HG03196 (cell line): ENCODE data around the gene NEMP1.
"Not testable (repeated sequence)": the region's sequence is repeated elsewhere in the genome, so short reads cannot be mapped to it uniquely, and the experiment has no call there.

Experiments
- ATAC-seq: cut with Tn5 transposase; IDR thresholded peaks from one replicate; pipeline ENCODE4 v1.9.1; 2021; ENCODE audit not compliant: unreplicated experiment

The NEMP1 gene

GRCh38 chr12:57031138-57031725 lies 47.4 kb downstream of the NEMP1 start:
- ATAC-seq: no peak

- no peak for ATAC-seq
Observed at GRCh38 chr12:57029457-57029856, 49.1 kb downstream of the NEMP1 start.

- ATAC-seq: no peak
Observed at GRCh38 chr12:57027805-57028153, 50.8 kb downstream of the NEMP1 start.

DNA sequence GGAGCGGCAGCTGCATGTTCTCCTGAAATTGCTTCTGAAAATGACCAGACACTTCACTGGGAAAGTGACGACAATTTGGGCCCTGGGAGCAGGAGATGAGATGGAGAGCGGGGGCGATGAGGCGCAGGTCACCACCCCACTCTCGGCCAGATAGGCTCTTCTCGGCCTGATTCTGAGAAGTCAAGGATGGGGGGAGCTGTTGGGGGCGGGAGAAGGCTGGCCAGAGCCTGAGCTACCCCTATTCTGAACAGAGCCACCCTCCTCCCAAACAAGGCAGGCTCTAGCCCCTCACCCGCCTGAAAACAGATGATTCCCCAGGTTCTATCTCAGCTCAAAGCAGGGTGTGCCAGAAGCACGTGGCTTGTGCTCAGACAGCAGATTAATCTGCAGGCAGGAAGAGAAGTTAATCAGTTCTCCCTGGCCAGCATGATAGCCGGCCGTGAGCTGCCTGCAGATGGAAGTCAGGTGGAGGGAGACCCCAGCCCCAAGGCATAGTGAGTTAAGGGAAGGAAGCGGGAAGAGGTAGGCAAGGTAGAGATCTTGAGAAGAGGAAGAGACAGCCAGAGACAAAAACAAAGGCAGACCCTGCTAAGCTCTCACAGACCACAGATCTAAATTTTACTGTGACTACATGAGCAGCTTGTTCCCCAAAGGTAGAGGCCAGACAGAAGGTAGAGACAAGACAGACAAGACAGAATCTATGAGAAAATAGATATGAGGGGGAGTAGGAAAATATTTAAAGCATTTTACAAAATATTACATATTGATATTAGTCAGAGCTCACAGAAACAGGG lies 51.4 kb downstream of the NEMP1 start:
- no peak for ATAC-seq

- ATAC-seq: no peak
Observed at GRCh38 chr12:57025196-57025595, 53.4 kb downstream of the NEMP1 start.

GRCh38 chr12:57022324-57022723 lies 56.3 kb downstream of the NEMP1 start:
- ATAC-seq: not testable (repeated sequence)

GRCh38 chr12:57019983-57020719 lies 58.4 kb downstream of the NEMP1 start:
- no peak for ATAC-seq

DNA sequence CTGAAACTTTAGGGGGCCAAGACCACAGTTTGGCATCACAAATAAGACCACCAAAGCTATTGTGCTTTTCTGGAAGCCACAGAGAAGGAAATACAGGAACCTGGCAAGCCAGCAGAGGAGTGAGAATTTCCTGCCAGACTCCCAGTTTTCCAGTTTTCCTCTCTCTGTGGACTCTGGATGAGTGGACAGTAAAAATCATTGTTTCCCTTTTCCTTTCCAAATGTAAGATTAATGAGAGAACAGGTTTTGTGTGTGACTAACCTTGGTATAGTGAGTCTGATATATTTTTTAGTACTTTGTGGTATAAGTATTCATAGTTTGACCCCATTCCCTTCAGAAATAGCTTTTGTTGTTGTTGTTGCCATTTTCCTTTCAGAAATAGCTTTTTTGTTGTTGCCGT lies 59.7 kb downstream of the NEMP1 start:
- ATAC-seq: no peak

GRCh38 chr12:57018353-57018752 lies 60.2 kb downstream of the NEMP1 start:
- ATAC-seq: not testable (repeated sequence)

GRCh38 chr12:57016348-57016747 lies 62.2 kb downstream of the NEMP1 start, which contains the start of gene TAC3:
TSS of gene TAC3 (minus strand) at chr12:57016529. CDS start at chr12:57015797, 732 bp downstream.
- ATAC-seq: no peak

GRCh38 chr12:57012600-57013465 lies 65.8 kb downstream of the NEMP1 start:
- peak; percentile 60 for ATAC-seq

- no peak for ATAC-seq
Observed at GRCh38 chr12:57011438-57012424, 66.9 kb downstream of the NEMP1 start.

DNA sequence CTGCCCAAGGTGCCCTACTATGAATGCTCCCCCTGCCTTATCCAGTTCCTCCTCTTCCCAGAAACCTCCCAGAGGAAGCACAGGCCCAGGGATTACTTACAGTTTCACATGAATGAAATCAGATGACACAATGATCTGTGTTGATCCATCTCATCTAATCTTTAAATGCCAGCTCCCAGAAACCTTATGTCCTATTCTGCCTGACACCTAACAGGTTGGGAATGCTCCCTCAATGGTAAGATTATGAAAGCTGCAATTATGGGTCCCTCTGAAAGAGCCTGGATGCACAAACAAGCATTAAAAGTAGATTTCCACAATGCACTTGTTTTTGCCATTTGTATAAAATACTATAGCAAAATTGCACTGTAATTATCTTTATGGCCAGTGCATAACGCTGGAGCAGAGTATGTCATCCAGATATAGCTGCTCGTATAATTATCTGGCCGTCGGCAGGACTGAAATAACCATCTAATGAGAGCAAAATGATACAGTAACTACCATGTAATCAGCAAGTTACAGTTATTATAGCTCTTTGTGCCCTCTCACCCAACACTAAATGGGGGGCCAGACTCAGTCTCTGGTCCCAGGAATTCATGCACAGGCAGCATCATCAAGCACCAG lies 67.9 kb downstream of the NEMP1 start:
- ATAC-seq: no peak

- ATAC-seq: no peak
Observed at GRCh38 chr12:57009949-57010626, 68.5 kb downstream of the NEMP1 start.

GRCh38 chr12:57008178-57008577 lies 70.4 kb downstream of the NEMP1 start:
- ATAC-seq: no peak

- no peak for ATAC-seq
Observed at GRCh38 chr12:57006809-57007475, 71.6 kb downstream of the NEMP1 start.

DNA sequence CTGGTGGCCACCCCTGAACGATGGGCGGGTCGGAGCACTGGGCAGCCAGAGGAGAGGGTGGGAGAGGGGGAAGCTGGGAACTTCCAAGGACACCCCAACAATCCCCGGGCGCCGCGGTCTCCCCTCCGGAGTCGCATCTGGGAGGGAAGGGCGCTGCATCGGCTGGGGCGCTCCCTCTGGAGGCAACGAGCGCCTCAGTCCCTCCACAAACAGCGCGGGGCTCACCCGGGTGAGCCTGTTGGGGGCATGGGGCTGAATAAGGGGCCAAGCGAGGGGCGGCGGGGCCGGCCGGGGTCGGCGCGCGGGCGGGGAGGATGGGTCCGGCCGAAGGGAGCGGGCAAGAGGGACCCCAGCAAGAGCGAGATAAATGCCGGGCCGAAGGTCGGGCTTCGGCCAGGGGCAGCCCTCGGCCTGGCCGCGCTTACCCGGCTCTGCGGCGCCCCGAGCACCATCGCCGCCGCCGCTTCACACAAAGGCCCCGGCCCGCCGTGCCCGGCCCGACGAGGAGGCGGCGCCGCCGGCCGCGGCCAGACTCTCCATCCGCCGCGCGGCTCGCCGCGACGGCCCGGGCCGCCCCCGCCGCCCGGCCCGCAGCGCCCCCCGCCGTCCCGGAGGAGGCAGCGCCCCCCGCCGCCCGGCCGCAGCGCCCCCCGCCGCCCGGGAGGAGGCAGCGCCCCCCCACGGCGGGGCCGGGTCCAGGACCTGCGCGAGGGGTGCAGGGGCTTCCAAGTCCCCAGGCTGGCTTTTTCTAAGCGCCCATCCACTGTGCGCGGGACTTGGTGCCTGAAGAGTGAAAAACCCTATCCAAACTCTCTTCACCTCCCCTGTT lies 72.4 kb downstream of the NEMP1 start, which contains the start of gene ZBTB39:
Gene ZBTB39, minus strand, starts transcription at position 567 of the 829 bp plus-strand sequence. CDS start 1,629 bp downstream, outside the sequence.
- ATAC-seq: peak; percentile 49
